HCT116 (cell line): ENCODE results near the gene ITGA1.

Experiments
- POLR2A ChIP-seq: IDR thresholded peaks from 2 replicates; pipeline ENCODE4 v1.7.0; 2011; ENCODE audit warnings: borderline replicate concordance; ENCODE audit not compliant: insufficient read depth, insufficient read length; ENCODE audit errors: extremely low read depth
- POLR2AphosphoS5 ChIP-seq: IDR thresholded peaks from 2 replicates; pipeline ENCODE4 v1.6.1; 2011; ENCODE audit warnings: mild to moderate bottlenecking, low read depth, low read length, moderate library complexity
- RAD21 ChIP-seq: IDR thresholded peaks from 2 replicates; pipeline ENCODE4 v1.6.1; 2012; ENCODE audit warnings: low read depth, mild to moderate bottlenecking
- SP1 ChIP-seq: IDR thresholded peaks from 2 replicates; pipeline ENCODE4 v1.6.1; 2012; ENCODE audit warnings: low read depth
- SRF ChIP-seq: IDR thresholded peaks from 2 replicates; pipeline ENCODE4 v1.6.1; 2012; ENCODE audit warnings: low read depth
- TCF7L2 ChIP-seq: IDR thresholded peaks from 2 replicates; pipeline ENCODE4 v1.7.0; 2011; ENCODE audit warnings: borderline replicate concordance, inconsistent platforms; ENCODE audit not compliant: insufficient read depth, insufficient read length; ENCODE audit errors: extremely low read depth
- TF ChIP-seq, protein P1 (sequence below): IDR thresholded peaks from 2 replicates; pipeline ENCODE4 v1.6.1; 2011; ENCODE audit warnings: mild to moderate bottlenecking, low read length, moderate library complexity; ENCODE audit not compliant: insufficient replicate concordance; ENCODE audit errors: extremely low read depth
- TF ChIP-seq, protein P2 (sequence below), 3 experiments: fragments of 200-600 bp in 1 of 3; sonication (generic) in 1 of 3; IDR thresholded peaks in 2 of 3; conservative IDR thresholded peaks in 1 of 3; 2 replicates each; pipeline ENCODE4 v1.5.1; 2012 to 2017; ENCODE audit warnings: low read depth in 2 of 3, low read length in 2 of 3, antibody characterized with exemption in 1 of 3, borderline replicate concordance in 1 of 3, control low read depth in 1 of 3, mild to moderate bottlenecking in 1 of 3, mixed read lengths in 1 of 3, mixed run types in 1 of 3, moderate library complexity in 1 of 3; ENCODE audit not compliant: insufficient read depth in 1 of 3
- TF ChIP-seq, protein P3 (sequence below): IDR thresholded peaks from 2 replicates; pipeline ENCODE4 v1.6.1; 2012

DNA sequence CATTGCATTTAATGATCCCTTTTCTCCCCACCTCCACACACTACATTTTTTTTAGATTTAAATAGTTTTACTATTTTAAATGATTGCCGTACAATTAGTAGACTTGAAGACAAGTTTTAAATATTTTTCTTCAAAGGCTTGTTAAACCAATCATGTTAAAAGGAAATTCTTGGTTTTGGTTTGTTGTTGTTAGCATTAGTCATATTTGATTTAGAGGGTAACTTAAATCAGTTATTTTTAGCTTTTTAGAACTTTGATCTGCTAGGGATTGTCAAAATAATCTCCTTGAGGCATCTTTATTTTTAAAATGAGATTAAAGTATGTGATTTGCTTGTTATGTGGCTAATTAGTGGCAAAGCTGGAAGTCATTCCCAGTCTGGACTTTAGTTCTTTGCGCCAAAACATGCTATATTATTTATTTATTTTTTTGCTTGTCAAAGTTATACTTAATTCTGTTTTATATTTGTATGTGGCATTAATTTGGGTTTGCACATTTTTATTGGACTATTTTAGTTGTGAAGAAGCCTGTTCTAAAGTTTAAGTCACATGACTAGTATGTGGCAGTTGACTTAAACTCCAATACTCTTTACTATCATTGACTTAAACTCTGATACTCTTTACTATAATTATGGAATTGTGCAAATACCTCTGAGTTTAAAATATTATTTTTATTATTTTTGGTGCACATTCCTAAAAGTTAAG is 14.7 kb downstream of the ITGA1 start:
- TF ChIP-seq, protein P1, sequence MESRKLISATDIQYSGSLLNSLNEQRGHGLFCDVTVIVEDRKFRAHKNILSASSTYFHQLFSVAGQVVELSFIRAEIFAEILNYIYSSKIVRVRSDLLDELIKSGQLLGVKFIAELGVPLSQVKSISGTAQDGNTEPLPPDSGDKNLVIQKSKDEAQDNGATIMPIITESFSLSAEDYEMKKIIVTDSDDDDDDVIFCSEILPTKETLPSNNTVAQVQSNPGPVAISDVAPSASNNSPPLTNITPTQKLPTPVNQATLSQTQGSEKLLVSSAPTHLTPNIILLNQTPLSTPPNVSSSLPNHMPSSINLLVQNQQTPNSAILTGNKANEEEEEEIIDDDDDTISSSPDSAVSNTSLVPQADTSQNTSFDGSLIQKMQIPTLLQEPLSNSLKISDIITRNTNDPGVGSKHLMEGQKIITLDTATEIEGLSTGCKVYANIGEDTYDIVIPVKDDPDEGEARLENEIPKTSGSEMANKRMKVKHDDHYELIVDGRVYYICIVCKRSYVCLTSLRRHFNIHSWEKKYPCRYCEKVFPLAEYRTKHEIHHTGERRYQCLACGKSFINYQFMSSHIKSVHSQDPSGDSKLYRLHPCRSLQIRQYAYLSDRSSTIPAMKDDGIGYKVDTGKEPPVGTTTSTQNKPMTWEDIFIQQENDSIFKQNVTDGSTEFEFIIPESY: no peak
- TF ChIP-seq POLR2AphosphoS5 (no peak), POLR2A (no peak), SP1 (no peak), SRF (no peak), RAD21 (no peak), TCF7L2 (no peak)
- TF ChIP-seq, protein P2, sequence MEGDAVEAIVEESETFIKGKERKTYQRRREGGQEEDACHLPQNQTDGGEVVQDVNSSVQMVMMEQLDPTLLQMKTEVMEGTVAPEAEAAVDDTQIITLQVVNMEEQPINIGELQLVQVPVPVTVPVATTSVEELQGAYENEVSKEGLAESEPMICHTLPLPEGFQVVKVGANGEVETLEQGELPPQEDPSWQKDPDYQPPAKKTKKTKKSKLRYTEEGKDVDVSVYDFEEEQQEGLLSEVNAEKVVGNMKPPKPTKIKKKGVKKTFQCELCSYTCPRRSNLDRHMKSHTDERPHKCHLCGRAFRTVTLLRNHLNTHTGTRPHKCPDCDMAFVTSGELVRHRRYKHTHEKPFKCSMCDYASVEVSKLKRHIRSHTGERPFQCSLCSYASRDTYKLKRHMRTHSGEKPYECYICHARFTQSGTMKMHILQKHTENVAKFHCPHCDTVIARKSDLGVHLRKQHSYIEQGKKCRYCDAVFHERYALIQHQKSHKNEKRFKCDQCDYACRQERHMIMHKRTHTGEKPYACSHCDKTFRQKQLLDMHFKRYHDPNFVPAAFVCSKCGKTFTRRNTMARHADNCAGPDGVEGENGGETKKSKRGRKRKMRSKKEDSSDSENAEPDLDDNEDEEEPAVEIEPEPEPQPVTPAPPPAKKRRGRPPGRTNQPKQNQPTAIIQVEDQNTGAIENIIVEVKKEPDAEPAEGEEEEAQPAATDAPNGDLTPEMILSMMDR (IDR thresholded peaks at IDR 0.05 in 2 of 3, conservative IDR thresholded peaks at IDR 0.05 in 1 of 3; ENCODE audit: borderline replicate concordance in 1 of 3, insufficient read depth in 1 of 3, low read depth in 2 of 3, low read length in 2 of 3): no peak
- TF ChIP-seq, protein P3, sequence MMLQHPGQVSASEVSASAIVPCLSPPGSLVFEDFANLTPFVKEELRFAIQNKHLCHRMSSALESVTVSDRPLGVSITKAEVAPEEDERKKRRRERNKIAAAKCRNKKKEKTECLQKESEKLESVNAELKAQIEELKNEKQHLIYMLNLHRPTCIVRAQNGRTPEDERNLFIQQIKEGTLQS: no peak
